Measurements from ENCODE around the gene ST6GAL1.
"Not testable (repeated sequence)": the region's sequence is repeated elsewhere in the genome, so short reads cannot be mapped to it uniquely, and the experiment has no call there.

Gene ST6GAL1

GRCh38 chr3:187021748-187022402, 91.5 kb downstream of the ST6GAL1 start:
- no peak for DNase-seq (ENCODE audit: low read depth)

GRCh38 chr3:187022403-187023029, 92.2 kb downstream of the ST6GAL1 start:
- DNase-seq (ENCODE audit: low read depth), result no peak

GRCh38 chr3:187023340-187023739, 93.0 kb downstream of the ST6GAL1 start:
- DNase-seq (ENCODE audit: low read depth), result not testable (repeated sequence)

- no peak for DNase-seq (ENCODE audit: low read depth)
Observed at GRCh38 chr3:187024536-187025226, 94.4 kb downstream of the ST6GAL1 start.

- DNase-seq (ENCODE audit: low read depth), result no peak
Observed at GRCh38 chr3:187025254-187025655, 94.9 kb downstream of the ST6GAL1 start.

GRCh38 chr3:187025656-187026316, 95.5 kb downstream of the ST6GAL1 start:
- no peak for DNase-seq (ENCODE audit: low read depth)

- no peak for DNase-seq (ENCODE audit: low read depth)
Observed at GRCh38 chr3:187026317-187026670, 96.0 kb downstream of the ST6GAL1 start.

GRCh38 chr3:187027531-187028278, 97.4 kb downstream of the ST6GAL1 start:
- DNase-seq (ENCODE audit: low read depth), result no peak

GRCh38 chr3:187031934-187032333, 101.6 kb downstream of the ST6GAL1 start:
- no peak for DNase-seq (ENCODE audit: low read depth)

GRCh38 chr3:187036394-187036793, 106.1 kb downstream of the ST6GAL1 start:
- no peak for DNase-seq (ENCODE audit: low read depth)

GRCh38 chr3:187039100-187039722, 108.9 kb downstream of the ST6GAL1 start:
- no peak for DNase-seq (ENCODE audit: low read depth)

- DNase-seq (ENCODE audit: low read depth), result no peak
Observed at GRCh38 chr3:187039723-187040414, 109.5 kb downstream of the ST6GAL1 start.

GRCh38 chr3:187040516-187041361, 110.4 kb downstream of the ST6GAL1 start:
- no peak for DNase-seq (ENCODE audit: low read depth)

- no peak for DNase-seq (ENCODE audit: low read depth)
Observed at GRCh38 chr3:187041362-187042307, 111.3 kb downstream of the ST6GAL1 start.

- no peak for DNase-seq (ENCODE audit: low read depth)
Observed at GRCh38 chr3:187042346-187042745, 112.0 kb downstream of the ST6GAL1 start.

- DNase-seq (ENCODE audit: low read depth), result no peak
Observed at GRCh38 chr3:187042874-187043458, 112.6 kb downstream of the ST6GAL1 start.

- no peak for DNase-seq (ENCODE audit: low read depth)
Observed at GRCh38 chr3:187044206-187044605, 113.9 kb downstream of the ST6GAL1 start.

GRCh38 chr3:187044867-187045552, 114.7 kb downstream of the ST6GAL1 start:
- no peak for DNase-seq (ENCODE audit: low read depth)

All from fibroblast of the conjunctiva (primary cell).